ENCODE results near the gene JUP.

DNA sequence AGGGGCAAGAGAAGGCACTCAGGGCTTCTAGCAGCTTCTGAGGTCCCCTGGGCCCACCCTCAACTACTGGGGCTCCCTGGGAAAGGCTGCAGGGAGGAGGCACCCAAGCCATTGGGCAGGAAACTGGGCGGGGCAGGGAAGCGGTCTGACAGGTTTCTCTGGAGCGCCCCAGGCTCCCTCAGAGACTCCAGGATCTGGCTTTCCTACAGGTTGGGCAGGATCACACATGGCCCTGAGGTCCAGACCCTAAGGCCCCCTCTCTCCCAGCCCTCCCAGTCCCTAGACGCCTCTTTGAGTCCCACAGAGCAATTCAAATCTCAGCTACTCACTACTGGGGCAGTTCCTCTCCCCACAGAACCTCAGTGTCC is 14.3 kb downstream of the JUP start:
- TF ChIP-seq POLR2A (IDR thresholded peaks at IDR 0.05) (no peak), EP300 (IDR thresholded peaks at IDR 0.05) (no peak)
- TF ChIP-seq, protein P1, sequence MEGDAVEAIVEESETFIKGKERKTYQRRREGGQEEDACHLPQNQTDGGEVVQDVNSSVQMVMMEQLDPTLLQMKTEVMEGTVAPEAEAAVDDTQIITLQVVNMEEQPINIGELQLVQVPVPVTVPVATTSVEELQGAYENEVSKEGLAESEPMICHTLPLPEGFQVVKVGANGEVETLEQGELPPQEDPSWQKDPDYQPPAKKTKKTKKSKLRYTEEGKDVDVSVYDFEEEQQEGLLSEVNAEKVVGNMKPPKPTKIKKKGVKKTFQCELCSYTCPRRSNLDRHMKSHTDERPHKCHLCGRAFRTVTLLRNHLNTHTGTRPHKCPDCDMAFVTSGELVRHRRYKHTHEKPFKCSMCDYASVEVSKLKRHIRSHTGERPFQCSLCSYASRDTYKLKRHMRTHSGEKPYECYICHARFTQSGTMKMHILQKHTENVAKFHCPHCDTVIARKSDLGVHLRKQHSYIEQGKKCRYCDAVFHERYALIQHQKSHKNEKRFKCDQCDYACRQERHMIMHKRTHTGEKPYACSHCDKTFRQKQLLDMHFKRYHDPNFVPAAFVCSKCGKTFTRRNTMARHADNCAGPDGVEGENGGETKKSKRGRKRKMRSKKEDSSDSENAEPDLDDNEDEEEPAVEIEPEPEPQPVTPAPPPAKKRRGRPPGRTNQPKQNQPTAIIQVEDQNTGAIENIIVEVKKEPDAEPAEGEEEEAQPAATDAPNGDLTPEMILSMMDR (IDR thresholded peaks at IDR 0.05): no peak

Measured in stomach (tissue), 4 donors.